SK-MEL-5 (cell line): ENCODE data around the gene REEP6. TPM values are rescaled to one million over a fixed set of nuclear protein-coding genes. Genes with fewer than 3 reads are reported as not detected.
"Not testable (repeated sequence)": the region's sequence is repeated elsewhere in the genome, so short reads cannot be mapped to it uniquely, and the experiment has no call there.

Source experiments
- DNase-seq: peaks from one replicate; pipeline ENCODE4 v3.0.0-alpha.2; 2016; ENCODE audit warnings: low read depth, low spot score
- in situ Hi-C: cut with HindIII; loops from 2 replicates; pipeline ENCODE4 v1.10.0; 2016; ENCODE audit warnings: low sequenced_read_pairs, high pct_unique_total_duplicates, low pct_unique_long_range_greater_than_20kb
- total RNA-seq: library from RNA; depleted of rRNA; stranded (reverse); fragments of >200 nt; shearing (Covaris generic); gene quantifications from 2 replicates; pipeline ENCODE4 v1.2.3, GENCODE V29; 2014

The REEP6 gene
- total RNA-seq, 1 experiment from 2014 or later, result 3.2 TPM

DNA sequence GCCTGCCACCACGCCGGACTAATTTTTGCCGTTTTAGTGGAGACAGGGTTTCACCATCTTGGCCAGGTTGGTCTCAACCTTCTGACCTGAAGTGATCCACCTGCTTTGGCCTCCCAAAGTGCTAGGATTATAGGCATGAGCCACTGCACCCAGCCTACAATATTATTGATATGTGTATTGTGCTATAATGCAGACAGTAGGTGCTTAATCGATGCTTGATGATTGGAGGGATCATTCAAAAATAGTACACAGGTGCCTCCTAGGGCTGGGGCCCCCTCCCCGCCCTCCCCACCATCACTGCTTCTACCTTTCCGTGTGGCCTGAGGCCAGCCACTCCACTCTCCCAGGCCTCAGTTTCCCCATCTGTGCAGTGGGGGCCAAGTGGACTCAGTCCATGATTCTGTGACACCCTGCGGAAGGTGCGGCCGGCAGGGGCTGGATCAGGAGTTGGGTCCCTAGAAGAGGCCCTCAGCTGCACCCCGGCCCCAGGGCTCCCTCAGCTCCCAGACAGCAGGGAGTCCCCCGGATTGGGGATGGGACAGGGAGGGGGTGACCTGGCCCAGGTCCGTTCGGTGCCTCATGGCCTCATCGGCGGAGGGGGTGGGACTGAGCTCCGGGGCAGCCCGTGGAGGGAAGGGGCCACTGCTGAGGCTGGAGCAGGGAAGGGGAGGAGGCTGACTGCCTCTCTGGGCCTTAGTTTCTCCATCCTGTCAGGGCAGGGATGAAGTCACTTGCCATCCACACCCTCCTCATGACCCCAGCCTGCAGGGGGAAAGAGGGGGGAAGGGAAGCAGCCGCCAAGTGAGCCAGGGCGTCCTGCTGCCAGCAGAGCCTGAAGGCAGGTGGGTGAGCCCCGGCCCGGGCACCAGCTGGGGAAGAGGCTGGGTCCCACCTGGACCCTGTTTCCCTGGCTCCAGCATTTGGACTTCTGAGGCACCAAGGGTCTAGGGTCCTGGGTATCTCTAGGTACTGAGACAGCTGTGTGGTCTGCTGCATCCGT lies 20.6 kb downstream of the REEP6 start:
- in situ Hi-C loops, result no loop called here

DNA sequence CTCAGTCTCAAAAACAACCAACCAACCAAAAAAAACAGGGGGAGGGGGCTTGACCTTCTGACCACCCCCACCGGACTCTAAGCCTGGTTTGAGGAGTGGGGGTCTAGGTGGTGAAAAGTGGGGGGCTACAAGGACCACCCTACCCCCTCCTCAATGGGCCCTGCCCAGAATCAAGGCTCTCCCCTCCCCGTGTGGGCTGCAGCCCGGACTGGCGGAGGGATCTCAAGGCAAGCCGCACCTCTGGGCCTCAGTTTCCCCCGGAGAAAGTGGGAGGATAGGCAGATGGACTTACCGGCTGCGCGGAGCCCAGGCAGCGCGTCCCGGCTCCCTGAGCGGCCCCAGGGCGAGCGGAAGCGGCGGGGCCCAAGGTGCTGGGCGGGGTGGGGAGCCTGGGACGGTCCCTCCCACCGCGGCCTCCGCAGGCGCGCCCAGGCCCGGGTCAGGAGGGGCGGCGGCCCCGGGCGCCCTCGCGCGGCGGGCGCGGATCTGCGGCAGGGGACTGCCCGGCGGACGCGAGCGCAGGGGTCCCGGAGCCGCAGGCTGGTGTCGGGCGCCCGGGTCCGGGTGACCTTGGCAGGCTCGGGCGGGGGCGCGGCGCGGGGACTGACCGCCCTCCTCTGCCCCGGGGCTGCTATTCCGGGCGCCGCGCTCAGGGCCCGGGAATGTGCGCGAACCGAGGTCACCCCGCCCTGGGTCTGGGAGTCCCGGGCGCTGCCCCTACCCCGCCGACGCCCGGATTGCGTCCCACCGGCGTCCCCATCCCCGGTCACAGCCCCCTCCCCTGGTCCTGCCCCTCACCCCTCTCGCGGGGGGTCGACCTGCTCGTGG lies 21.9 kb downstream of the REEP6 start, which contains the start of gene ADAMTSL5:
TSS of gene ADAMTSL5 (minus strand) at position 349 of the 828 bp plus-strand sequence. CDS start 2,076 bp downstream, outside the sequence.
- in situ Hi-C loops, result no loop called here
- peak; percentile 61 for DNase-seq

More for the DNA sequence above, 20.6 kb downstream of the REEP6 start:
- no peak for DNase-seq

DNA sequence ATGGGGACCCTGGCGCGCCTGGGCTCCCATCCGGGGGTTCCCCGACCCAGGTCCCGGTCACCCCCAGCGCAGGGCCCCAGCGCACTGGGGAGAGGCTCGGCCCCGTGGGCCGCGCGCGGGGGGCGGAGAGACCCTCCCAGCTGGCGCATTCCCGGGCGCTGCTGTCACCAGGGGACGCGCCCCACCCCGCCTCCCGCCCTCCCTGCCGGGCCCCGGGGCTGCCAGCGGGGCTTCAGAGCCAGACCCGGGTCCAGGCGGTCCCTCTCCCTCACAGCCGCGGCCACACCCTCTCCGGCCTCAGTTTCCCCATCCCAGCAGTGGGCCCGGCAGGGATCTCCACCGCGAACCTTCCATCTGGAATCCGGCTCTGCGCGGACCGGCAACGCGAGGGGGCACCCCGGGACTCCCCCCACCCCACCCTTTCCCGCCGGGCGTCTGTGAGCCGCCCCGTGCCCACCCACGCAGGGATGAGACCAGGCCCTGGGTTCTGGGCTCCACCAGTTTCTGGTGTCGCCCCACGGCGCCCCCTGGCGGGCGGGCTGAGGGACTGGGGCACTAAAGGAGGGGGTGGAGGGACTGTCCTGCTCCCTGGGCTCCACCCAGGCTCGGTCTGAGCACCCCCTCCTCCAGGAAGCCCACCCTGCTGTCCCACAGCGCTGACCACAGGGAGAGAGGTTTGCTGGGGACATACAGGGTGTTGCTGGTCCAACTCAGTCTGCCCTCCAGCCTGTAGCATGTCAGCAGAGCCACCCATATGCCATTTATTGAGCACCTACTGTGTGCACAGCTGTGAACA lies 22.7 kb downstream of the REEP6 start:
- peak; percentile 63 for DNase-seq
- in situ Hi-C loops, result no loop called here

DNA sequence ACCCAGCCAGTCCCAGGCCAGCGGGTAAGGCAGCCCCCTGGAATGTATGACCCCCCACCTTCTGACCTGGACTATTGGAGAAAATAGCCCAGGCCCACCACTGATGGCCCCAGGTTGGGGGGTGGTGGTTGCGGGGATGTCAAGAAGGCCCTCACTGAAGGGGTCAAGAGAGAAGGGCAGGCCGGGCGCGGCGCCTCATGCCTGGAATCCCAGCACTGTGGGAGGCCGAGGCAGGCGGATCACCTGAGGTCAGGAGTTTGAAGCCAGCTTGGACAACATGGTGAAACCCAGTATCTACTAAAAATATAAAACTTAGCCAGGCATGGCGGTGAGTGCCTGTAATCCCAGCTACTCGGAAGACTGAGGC lies 23.3 kb downstream of the REEP6 start:
- in situ Hi-C loops, result no loop called here
- no peak for DNase-seq

DNA sequence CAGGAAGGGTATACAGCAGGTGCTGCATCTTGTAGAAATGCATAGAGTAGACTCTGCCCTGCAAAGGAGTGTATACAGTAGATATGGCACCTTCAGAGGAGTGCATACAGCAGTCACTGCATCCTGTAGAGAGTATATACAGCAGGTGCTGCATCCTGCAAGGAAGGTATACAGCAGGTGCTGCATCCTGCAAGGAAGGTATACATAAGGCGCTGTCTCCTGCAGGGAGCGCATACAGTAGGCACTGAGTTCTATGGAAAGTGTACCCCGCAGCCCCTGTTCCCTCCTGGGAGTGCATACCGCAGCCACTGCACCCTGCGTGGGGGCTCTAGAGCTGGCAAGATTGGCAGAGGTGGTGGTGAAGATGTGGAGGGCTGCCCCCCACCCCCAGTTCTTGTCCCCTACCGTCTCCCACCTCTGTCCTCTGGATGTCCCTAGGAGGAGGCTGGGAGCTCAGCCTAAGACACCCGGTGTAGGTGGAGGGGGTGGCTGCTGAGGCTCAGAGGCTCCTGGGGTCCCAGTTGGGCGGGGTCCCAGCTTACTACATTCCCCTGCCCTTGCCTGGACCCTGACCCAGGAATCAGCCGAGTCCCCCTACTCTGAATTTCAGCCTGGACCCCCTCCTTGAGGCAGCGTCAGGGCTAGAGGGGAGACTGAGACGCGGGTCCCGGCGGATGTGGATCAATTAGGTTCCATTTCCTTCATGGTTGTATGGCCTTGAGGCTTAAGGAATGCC lies 24.2 kb downstream of the REEP6 start:
- no peak for DNase-seq

DNA sequence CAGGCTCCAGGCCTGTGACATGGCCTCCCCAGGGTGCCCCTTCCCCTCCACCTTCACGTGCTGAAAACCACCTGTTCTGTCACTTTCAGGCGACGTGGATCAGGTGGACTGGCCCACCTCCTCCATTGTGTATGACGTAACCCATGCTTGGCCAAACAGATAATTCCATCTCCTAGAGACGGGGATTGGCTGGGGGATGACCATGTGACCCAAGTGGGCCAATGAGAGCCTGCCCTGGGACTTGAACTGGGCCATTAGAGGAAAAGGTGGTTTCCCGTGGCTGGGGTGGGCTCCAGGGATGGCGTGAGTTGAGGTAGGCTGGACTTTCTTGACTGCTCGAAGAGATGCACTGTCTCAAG lies 25.4 kb downstream of the REEP6 start:
- in situ Hi-C loops, result no loop called here
- peak; percentile 24 for DNase-seq

More for the DNA sequence above, 24.2 kb downstream of the REEP6 start:
- in situ Hi-C loops, result no loop called here

DNA sequence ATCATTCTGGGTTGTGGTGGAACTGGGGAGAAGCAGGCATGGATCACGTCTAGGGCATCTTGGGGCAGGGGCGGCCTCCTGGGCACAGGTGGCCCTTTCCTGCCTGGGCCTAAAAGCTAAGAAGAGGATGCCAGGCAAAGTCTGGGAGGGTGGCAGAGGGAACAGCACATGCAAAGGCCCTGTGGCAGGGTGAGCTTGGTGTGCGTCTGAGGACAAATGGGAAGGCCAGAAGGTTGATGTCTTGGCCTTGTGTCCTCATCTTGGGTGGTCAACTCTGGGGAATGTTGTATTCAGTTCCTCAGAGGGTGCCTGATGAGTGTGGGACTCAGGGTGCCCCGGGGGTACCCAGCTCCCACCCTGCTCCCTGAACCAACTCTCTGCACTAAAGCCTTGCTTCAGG lies 27.5 kb downstream of the REEP6 start:
- in situ Hi-C loops, result no loop called here

DNA sequence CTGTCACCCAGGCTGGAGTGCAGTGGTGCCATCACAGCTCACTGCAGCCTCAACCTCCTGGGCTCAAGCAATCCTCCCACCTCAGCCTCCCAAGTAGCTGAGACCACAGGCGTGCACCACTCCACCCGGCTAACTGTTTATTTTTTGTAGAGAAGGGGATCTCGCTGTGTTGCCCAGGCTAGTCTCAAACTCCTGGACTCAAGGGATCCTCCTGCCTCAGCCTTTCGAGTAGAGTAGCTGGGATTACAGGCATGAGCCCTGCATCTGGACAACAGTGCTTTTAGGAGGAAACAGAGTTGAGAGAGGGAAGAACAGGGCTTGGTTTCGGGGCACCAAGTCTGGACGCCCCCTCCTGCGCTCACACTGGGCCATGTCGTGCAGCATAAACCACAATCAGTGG lies 28.8 kb downstream of the REEP6 start:
- in situ Hi-C loops, DNase-seq: not testable (repeated sequence)

More for the DNA sequence above, 27.5 kb downstream of the REEP6 start:
- no peak for DNase-seq

DNA sequence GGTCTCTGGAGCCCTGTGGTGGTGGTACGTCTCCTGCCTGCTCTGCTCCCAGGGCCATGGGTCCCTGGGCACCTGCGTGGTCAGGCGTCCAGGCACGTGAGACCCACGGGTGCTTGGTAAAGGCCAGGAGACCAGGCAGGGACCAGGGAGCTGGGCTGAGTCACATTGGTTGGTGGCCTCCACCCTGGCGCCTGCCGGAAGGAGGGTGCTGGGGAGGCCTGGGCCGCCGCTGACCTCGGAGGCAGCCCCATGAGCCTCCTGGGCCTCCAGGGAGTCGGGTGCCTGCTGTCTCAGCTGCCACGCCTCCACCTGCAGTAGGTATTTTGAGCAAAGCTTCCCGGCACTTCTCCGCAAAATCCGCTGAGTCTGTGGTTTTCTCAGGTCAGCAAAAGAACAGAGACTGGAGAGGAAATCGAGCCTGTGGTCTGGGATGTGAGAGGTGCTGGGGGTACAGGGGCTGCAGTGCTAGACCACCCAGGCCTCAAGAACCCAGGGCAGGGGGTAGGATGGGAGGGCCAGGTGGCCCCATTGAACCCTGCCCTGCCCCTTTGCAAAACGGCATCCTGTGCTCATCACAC lies 29.3 kb downstream of the REEP6 start:
- DNase-seq, result no peak
- in situ Hi-C loops, result no loop called here

DNA sequence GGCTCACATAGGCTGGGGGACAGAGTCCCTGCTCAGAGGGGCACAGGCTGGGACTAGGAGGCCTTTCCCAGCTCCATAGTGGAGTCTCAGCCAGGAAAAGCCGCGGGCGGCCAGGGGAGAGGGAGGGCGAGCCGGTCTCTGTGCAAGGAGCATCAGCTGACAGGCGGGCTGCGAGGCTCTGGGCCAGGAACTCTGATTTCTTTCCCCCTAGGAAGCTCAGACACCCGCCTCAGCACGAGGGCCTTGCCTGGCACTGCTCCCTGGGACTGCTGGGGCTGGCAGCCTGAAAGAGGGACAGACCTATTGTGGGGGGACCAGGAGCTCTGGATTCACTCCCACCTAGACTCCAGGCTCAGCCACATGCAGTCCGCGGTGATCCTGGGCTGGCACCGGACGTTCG lies 30.7 kb downstream of the REEP6 start:
- peak; percentile 38 for DNase-seq
- in situ Hi-C loops, result no loop called here

DNA sequence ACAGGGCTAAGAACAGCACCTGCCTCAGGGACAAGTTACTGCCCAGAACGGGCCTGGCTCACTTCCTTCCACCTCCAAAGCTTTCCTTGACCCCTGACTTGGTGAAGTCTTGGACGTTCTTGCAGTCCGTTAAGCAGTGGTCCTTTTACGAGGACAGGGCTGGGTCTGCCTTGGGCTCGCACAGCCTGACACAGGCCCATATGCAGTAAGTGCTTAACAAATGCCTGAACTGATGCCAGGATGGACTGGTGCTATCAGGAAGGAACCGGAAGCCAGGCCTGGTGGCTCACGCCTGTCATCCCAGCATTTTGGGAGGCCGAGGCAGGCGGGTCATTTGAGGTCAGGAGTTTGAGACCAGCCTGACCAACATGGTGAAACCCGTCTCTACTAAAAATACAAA lies 31.1 kb downstream of the REEP6 start:
- DNase-seq, result no peak
- in situ Hi-C loops, result no loop called here

DNA sequence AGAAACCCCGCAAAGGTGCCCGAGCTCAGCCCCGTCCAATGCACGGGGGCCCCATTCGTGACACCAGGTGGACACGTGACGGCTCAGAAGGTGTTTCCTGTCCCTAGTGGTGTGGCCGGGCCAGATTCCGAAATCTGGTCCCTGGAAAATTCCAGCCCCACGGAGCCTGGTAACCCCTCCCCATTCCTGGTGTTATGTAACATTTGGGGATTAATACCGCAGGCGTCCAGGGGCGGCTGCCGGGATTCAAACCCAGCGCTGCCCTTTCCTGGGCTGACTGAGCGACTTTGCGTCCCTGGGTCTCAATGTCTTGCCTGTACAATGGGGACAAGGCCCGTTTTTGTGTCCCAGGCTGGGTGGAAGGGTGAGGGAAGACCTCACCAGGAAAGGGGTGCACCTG lies 31.9 kb downstream of the REEP6 start:
- DNase-seq, result no peak
- in situ Hi-C loops, result no loop called here

DNA sequence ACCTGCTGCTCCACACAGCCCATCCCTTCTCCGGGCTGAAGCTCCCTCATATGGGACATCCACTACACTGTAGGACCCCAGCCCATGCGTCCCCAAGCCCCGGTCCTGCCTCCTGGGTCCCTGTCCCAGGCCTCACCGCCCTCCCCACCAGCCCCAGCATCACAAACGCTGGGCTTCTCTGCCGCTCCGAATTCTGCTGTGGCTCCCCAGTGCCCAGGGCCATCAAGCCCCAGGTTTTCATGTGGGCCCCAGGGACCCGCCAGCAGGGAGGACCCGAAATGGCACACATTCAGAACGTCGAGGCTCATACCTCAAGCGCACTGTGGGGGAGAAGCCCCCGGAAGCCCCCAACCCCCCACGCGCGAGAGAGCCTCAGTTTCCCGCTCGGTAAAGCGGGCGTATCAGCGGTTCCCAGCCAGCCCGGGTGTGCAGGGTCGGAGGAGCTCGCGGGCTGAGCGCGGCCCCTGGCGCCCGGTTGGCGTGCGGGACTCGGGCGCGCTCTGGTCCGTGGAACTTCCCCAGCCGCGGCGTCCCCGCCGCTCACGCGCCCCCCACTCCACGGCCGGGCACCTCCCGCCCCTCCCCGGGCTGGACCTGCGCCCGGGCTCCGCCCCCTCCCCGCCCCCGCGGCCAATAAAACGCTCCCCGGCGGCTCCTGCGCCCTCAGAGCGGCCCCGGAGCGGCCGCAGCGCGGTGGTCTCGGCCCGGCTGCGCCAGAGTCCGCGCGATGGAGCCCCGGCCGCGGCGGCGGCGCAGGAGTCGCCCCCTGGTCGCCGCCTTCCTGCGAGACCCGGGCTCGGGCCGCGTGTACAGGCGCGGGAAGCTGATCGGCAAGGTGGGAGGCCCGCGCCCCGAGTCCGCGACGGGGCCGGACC lies 32.7 kb downstream of the REEP6 start, which contains the start of gene PLK5:
TSS of gene PLK5 (plus strand) at position 666 of the 875 bp plus-strand sequence. CDS start 2,920 bp downstream, outside the sequence.
- no peak for DNase-seq
- in situ Hi-C loops, result no loop called here

DNA sequence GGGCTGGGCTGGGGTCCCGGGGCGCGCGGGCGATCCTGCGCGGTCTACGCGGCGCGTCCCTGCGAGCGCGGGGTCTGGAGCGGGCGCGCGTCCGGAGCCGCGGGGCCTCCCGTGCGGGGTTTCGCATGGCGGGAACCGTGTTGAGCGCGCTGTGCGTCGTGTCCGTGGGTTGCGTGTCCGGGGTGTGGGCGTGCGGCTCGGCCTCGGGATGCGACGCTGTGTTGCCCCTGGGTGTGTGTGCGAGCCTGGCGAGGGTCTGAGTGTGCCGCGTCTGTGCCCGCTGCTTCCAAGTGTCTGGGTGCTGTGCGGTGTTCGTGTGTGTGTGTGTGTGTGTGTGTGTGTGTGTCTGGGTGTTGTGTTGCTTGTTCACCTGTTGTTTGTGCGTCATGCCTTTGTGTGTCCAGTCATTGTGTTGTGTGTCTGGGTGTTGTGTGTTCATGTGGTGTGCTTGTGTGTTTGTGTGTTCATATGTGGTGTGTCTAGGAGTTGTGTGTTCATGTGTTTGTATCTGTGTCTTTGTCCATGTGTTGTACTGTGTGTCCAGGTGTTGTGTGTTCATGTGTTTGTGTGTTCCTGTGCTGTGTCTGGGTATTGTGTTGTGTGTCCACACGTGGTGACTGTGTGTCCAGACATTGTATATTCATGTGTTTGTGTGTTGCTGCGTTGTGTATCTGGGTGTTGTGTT lies 33.4 kb downstream of the REEP6 start:
- in situ Hi-C loops, result no loop called here
- no peak for DNase-seq

DNA sequence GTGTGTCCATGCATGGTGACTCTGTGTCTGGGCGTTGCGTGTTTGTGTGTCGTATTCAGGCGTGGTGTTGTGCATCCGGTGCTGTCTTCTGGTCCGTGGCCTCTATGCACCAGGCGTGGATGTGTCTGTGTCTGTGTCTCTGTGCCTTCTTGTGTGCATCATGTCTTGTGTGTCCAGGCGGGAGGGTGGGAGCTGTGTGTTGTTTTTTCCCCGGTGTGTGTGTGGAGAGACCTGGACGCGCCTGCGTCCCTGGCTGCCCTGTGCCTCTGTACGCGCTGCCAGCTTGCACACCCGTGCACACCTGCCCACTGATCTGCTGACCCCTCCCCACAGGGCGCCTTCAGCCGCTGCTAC lies 34.0 kb downstream of the REEP6 start:
- in situ Hi-C loops, result no loop called here

More for the DNA sequence above, 34.0 kb downstream of the REEP6 start:
- DNase-seq, result no peak
